ENCODE measurements around the gene MSI2.
"Not testable (repeated sequence)": the region's sequence is repeated elsewhere in the genome, so short reads cannot be mapped to it uniquely, and the experiment has no call there.

MSI2 gene

DNA sequence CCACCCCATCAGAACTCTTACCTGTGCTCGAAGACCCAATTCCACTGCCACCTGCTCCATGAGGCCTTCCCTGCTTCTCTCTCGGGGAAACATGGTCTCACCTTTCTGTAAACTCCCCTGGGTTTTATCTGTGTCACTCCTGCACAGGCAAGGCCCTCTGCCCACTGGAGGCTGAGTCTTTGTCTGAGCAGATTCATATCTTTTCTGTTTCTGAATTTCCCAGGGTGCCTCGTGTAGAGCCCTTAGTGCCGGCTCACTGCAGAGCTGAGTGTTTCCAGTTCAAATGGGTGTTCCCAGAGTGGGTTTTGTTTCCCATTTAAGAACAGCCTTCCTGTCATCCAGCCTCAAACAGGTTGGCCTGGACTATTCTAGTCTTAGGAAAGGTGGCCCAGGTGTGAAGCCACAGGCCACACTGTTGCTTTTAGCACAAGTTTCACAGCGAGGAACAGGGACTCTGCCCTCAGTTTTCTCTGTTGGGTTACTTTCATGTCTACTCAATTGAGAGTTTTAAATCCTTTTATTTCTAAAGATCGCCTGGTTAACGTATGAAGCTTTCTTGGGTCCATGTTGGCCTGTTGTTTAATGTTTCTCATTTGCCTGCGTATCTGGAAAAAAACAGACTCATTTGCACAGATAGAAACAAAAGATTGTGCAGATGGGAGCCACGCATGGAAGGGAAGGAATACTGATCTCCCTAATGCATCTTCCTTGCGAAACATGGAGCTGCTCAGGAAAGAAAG, 228.7 kb downstream of the MSI2 start:
- no peak for DNase-seq (ENCODE audit: low read depth)

DNA sequence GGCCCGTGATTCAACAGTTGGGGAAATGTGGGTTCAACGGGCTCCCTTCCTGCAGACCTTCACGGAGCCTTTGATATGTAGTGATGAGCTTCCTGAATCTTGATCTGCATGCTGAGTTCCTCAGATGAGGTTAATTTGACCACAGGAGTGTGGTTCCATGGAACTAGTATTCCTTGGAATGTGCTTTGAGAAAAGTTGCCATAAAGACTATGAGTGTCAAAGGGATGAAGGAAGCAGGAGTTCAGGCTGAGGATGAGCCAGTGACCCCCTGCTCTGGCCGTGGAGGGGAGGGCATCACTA, 229.2 kb downstream of the MSI2 start:
- DNase-seq (ENCODE audit: low read depth) = no peak

DNA sequence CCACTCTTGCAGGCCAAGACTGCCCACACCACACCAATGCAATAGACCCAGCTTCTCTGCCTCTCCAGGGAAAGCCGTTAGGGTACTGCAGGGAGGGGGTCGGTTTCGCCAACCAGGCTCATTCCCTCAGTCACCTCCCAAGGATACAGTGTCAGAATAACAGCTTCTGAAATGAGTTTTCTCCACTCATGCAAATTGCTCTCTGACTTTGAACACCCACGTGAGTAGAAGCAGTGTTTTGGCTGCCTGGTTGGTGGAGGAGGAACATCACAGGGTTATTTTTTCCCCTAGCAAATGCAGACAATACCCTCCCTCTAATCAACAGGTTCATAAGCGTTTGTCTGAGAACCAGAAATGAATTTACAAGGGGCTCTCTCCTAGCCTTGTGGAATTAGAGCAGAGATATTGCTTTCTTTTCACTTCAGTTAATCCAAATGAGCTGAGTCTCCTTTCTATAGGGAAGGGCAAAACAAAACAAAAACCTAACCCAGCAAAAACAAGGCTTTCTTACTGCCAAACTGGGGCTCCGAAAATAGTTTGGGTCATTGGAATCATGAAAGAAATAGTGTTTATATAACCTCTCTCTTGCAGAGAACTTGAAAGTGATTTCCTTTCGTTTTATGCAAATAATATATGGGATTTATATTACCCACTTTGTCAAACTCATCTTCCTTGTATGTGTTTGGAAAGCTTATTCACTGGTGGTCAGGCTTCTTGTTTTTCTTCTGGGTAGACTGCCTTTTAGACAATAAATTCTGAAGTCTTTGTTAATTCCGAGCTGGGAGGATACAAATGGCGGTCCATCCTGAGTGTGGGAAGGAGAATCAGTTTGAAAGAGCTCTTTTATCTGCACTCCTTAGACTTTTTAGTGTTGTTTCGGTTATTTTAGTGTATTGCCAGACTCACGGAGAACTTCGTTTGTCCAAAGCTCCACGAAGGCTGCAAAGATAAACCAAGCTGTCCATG, 229.9 kb downstream of the MSI2 start:
- DNase-seq (ENCODE audit: low read depth) = no peak

DNA sequence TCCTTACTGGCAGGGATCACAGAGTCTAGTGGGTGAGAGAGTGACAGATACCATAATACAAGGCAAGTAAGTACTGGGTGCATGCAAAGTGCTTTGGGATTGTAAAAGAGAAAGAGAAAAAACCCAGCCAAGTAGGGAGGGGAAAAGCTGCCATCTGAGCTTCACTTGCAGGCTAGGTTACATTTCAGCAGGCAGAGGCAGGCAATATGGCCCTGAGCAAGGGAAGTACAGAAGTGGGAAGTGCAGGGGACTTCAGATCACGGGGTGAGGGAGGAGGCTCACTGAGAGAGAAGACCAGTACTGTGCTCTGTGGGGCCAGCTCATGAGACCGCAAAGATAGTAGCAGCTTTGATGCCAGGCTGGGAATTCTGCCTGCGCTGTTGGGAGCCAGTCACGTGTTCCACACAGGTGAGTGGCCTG, 230.6 kb downstream of the MSI2 start:
- no peak for DNase-seq (ENCODE audit: low read depth)

DNA sequence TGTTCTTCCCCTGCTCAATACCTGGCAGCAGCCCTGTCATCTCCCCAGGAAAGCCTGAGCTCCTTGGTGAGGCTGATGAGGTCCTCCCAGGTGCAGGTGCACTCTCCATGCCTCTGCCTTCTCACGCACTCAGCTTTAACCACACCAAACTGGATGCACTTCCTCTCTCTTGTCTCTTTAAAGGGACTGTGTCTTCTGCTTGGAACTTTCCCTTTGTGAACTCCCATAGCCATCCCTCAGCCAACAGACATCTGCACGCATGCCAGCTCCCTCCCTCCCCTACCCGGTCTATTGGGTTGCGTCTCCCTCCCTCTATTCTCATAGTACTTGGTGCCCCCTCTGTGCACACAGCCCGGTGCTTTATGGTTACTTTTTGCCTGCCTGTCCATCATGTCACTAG, 231.2 kb downstream of the MSI2 start:
- no peak for DNase-seq (ENCODE audit: low read depth)

DNA sequence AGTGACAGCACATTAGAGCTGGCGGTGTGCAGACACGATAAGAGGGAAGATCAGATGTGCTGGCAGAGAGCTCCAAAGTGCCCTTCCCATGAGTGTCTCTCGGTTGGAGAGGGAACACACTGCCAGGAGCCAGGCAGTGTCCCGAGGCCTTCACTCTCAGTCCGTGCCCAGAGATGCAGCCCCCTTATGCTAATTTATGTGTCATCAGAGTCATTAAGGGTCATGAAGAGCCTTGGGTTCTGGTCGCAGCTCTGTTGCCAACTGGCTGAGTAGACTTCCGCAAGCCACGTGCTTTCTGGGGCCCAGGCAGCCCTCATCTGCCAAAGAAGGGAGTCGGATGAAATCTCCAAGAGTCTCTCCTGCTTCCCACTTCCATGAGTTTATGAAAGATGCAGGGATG, 232.5 kb downstream of the MSI2 start:
- no peak for DNase-seq (ENCODE audit: low read depth)

DNA sequence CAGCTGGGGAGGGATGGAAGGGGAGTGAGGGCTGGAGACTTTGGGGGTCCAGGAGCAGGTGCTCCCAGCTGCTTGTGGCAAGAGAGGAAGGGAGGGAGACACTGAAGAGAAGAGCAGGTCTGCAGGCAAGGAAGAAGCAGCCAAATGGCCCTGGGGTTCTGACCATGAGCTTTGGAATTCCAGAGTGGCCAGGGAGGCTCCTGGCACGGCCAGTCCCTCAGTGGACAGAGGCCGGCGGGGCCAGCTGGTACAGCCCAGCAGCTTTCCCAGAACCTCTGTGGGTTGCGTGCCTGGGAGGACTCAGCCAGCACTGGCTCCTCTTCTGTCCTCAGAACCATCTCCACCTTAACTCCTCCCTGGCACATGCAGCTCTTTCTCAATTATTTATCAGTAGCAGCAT, 233.0 kb downstream of the MSI2 start:
- DNase-seq (ENCODE audit: low read depth) = no peak

DNA sequence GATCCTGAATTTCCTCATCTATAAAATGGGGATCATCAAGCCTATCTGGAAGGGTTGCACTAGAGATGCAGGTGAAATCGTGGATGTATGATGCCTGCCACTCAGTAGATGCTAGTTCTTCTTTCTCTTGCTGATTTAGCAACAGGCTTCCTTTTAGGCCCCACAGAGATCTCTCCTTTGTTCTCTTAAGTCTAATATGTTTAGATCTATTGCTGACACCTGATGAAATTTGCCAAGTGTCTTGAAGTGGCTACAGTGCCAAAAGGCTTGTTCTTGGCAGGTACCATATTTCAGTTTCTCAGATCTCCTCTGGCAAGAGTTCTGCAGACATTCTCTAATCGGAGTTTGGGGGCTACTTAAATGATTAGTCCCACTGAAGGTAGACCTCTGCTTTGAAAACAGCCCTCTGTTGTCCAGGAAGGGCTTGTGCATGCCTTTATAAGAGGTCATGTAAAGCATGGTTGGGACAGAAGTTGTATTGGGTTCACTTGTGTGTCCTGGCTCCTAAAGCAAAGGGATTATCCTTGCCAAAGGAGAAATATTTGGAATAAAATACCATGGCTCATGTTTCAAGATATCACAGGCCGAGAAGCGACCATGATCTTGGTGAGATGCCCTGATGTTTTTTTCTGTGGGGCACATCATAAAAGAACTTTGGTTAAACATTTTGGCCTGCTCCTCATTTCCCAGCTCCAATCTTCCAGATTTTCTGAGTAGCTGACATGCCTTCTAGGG, 234.0 kb downstream of the MSI2 start:
- DNase-seq (ENCODE audit: low read depth) = no peak

DNA sequence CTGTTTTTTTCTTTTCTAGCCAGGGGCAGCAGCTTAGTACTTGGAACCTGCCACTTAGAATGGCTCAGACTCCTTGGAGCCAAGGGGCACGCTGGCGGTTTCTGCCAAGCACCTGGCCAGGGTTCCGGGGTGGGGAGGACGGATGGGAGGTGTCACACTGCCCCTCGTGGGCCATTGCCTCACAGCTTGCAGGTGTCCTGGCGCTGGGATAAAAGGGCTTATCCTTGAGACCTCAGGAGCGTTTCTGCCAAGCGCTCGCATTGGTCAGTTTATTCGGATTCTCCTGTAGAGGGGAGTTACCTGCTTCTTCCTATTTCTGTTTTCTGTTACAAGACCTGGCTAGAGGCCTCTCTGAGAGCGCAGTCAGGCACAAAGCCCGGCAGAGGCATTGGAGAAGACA, 234.6 kb downstream of the MSI2 start:
- no peak for DNase-seq (ENCODE audit: low read depth)

DNA sequence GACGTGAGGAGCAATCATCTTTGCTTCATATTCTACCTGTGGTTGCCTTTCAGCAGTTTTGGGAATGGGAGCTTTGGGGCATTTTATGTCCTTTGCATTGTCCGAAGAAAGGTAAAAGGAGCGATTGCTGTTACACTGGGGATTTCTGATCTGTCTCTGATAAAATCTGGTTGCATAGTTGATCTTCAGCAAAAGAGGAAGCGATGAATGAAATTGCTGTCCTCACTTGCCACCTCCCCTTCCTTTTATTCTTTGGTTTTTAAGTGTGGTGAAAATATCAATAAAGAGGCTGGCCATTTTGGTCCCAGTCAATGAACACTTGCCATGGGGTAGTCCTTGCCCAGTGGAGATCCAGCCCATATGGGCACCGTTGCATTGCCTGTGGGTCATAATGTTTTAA, 236.8 kb downstream of the MSI2 start:
- no peak for DNase-seq (ENCODE audit: low read depth)

DNA sequence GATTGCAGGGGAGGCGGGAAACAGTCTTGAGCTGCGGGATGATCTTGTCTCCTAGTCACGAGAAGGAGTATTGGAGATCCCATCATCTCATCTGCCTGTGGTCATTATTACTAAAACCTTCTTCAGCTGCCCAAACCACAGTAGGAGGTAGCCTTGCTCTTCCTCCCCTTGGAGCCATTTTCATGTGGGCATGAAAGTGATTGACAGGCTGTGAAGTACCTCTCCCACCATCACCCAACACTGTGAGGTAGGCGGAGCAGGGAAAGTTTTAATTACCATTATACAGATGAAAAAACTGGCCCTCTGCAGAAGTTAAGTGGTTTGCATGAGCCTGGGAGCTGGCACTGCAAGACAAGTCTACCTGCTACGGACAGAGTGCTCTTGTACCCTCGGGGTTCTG, 237.3 kb downstream of the MSI2 start:
- DNase-seq (ENCODE audit: low read depth) = no peak

DNA sequence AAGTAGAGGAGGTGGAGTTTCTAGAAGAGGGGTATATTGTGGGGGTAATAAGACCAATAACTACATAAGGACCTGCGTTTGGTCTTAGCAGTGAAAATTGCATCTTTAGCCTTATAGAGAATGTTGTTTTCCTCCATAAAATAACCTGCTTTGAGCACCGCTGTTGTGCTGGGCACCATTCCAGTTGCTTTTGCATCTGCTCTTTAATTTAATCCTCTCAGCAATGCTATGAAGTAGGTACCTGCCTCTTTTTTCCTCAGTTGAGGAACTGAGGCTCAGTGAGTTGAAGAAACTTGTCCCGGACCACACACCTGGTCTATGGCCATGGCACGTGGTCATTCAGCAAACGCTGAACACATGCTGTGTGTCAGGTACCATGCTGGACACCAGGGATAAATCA, 238.1 kb downstream of the MSI2 start:
- no peak for DNase-seq (ENCODE audit: low read depth)

DNA sequence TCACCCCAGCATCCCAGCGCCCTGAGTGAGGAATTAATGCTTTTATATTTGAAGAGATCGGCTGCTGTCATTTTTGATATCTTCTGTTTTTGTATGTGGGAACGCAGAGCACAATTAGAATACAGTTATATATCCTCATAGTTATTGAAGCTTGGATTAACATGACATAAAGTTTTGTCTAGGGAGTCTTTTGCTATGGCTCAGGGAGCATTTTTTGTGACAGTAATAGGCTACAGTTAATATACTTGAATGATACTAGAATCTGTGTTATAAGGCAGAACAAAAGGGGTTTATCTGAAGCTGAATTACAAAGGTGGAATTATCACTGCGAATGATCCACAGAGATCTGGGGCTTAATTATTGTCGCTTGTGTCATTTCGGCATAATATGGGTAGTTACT, 239.4 kb downstream of the MSI2 start:
- no peak for DNase-seq (ENCODE audit: low read depth)

DNA sequence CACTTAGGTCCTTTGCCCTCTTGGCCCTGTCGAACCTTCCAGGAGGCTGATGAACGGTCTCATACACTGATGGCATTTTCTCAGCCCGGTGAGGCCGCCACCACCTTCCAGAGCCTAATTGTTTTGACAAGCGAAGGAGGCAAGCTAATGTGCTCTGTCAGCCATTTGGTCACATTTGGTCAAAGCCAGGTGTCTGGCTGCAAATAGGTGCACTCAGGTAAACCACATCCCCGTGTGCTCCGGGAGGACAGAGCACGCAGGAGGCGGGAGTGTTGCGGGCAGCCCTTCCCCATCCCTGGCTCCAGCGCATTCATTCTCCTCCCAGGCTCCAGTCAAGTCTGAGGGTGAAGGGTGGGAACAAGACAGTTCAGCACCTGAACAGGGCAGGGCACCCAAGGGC, 240.1 kb downstream of the MSI2 start:
- no peak for DNase-seq (ENCODE audit: low read depth)

DNA sequence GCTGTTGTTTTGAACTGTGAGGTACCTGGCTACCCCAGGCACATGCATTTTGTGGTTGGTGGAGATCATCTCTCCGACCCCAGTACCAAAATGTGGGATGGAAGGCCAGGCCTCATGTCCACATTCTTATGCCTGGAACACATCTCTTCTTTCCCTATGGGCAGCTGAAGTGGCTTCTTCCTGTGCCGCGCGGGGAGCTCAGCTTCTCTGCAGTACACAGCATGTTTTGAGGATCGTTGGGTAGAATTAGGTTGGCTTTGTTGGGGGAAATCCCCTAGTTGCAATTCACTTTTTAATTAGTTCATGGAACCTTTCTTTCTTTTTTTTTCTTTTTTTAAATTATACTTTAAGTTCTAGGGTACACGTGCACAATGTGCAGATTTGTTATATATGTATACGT, 242.1 kb downstream of the MSI2 start:
- no peak for DNase-seq (ENCODE audit: low read depth)

DNA sequence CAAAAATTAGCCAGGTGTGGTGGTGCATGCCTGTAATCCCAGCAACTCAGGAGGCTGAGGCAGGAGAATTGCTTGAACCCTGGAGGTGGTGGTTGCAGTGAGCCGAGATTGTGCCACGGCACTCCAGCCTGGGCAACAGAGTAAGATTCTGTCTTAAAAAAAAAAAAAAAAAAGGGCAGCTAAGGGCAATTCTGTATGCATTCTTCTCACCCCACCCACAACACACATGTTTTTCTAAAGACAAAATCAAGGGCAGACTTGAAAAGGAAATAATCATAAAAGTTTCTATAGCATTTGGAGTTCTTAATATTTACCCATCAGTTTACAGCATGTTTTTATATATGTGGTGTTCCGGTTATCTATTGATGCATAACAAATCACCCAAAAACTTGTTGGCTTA, 242.9 kb downstream of the MSI2 start:
- not testable (repeated sequence) for DNase-seq (ENCODE audit: low read depth)

DNA sequence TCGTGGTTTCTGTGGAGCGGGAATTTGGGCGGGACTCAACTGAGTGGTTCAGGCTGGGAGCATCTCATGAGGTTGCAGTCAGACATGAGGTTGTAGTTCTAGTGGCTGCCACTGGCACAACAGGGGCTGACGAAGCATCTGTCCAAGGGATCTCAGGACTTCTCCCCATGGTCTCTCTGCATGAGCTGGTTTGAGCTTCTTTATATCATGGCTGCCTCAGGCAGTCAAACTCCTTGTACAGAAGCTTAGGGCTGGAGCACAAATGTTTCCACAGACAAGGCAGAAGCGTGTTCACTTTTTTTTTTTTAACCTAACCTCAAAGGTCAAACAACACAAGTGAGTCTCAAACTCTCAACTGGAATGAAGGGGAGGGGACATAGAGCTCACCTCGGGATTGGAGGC, 243.3 kb downstream of the MSI2 start:
- no peak for DNase-seq (ENCODE audit: low read depth)

DNA sequence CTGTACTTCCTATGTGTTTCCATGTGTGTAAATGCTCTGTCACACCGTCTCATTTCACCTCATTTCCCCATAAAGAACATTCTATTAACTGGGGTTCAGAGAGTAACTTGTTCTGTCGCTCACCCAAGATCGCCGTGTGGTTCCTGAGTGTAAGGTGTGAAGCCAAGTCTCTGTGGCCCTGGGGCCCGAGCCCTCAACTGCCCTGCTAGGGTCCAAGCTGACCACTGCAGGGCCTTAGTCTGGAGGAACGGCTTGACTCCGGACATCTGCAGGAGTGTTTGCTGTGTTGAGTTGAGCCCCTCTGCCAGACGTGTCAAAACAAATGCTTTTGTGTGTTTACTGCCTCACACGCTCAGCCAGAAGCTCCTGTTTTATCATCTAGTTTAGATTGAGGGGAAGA, 244.7 kb downstream of the MSI2 start:
- no peak for DNase-seq (ENCODE audit: low read depth)

DNA sequence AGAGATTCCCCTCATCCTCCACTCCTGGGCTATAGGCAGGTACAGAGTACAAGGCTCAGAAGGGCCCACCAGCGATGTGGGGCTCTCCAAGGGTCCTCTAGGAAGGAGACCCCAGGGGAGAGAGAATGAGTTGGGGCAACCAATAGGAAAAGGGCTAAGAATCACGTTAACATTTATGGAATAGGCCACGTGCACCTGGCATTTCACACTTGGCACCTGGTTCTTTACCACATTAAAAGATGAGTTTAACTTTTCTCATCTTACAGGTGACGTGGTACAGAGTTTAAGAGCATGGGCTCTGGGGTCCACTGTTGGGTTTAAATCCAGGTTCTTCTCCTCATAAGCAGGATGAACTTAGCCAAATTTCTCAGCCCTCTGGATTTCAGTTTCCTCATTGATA, 245.7 kb downstream of the MSI2 start:
- DNase-seq (ENCODE audit: low read depth) = no peak

DNA sequence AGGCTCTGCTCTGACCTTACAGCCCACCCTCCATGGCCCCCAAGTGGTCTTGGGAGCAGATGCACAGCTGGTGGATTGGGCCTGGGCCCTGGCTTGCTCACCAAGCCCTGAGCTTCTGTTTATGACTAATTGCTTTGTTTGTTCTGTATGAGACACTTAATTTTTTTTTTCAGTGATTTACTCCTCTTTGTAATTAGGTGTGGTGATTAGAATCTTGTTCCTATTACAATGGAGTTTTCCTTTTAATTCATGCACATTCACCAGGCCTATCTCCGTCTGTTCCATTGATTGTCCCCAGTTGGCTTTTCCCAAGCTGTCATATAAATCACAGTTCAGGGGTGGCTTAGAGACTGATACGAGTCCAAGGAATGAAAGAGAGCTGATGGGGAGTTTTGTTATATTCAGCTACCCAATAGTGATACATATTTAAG, 246.5 kb downstream of the MSI2 start:
- no peak for DNase-seq (ENCODE audit: low read depth)

DNA sequence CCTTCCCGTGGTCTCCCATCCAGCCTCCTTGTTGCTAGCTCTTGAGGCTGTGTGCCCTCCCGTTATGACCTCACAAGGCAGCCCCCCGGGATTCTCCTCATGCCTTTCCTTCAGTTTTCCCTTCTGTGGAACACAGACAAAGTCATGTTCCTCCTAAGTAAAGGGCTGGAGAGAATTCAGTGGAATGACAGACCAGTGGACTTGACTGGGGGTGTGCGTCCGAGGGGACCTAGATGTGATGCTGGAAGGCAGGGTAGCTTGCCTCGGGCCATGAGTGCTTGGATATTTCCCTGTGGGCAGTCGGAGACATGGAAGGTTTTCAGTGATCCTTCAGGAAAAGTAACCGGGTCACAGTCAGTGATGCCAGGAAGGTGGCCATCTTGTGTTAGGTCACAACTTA, 247.9 kb downstream of the MSI2 start:
- no peak for DNase-seq (ENCODE audit: low read depth)

DNA sequence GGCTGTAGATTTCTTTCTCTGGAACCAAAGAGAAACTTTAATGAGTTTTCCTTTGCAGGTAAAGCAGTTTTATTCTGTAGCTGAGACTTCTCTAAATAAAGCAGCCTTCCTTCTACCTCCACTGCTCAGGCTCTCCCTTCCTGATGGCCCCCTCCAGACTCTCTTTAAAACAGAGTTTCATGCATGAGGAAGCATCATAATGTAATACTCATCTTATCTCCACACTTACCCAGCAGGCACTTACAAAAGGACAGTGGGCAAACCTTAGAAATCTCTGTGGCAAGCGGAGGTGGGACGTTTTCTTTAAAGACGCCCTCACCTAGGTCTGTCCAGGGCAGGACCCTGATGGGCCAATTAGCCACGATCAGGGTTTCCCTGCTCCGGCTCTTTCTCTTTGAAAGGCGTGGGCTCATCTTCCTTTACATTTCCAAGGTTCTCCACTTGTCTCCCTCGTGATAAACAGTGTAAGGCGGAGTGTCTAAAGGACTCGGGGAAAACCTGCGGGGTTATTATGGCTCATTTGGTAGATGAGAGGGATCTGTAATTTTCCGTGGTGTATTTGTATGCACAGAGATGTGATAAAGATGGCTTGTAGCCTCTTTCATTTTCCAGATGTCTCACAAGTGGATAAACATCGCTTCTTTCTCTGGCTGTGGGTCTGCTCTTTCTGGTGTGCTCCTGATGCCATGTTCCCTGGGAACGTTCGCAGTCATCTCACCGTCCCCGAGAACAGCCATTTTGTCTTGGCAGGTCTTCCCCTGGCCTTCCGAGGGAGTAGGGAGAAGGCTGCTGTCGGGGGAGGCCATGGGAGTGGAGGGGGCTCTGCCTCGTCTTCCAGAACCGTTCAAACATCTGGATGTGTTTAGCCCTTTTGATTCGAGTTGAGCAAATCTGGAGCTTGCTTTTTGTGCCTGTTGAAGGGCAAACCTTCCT, 249.8 kb downstream of the MSI2 start:
- no peak for DNase-seq (ENCODE audit: low read depth)
